Endothelial cell of umbilical vein (primary cell): Measurements from ENCODE around the gene ZNF385B. TPM values are rescaled to one million over a fixed set of nuclear protein-coding genes. Genes with fewer than 3 reads are reported as not detected.

Experiments
- BruUV-seq: library from RNA; stranded (reverse); fragments of 400-500 nt; replicated peaks from 2 replicates; lab custom pipeline; 2021; lab: Mats Ljungman, UMichigan
- CTCF ChIA-PET: fragments of 300-600, 350-600 bp; sonication (Branson Sonifier 250); formaldehyde crosslinking; loops from one replicate; lab custom pipeline; 2021; ENCODE audit warnings: antibody characterized with exemption, inconsistent platforms; lab: Charles Lee
- POLR2A ChIA-PET: fragments of 300-600, 350-600 bp; sonication (Branson Sonifier 250); formaldehyde crosslinking; loops from one replicate; lab custom pipeline; 2021; ENCODE audit warnings: antibody characterized with exemption, inconsistent platforms; lab: Charles Lee
- DNase-seq: peaks from one replicate; pipeline ENCODE4 v3.0.0-alpha.2; 2011; ENCODE audit warnings: low read depth, low spot score
- FAIRE-seq: peaks from 2 replicates; lab custom pipeline; 2011; peaks lifted over from hg19 to GRCh38; lab: Jason Lieb, UNC
- H2AFZ ChIP-seq: 2 replicates; pipeline ENCODE4 v1.6.0; 2012; ENCODE audit warnings: low read depth, low read length, control low read depth, inconsistent platforms
- H3K27ac ChIP-seq: 2 replicates; pipeline ENCODE4 v1.5.1; 2011; ENCODE audit warnings: low read depth, mild to moderate bottlenecking, control low read depth, low read length, moderate library complexity; ENCODE audit not compliant: insufficient read depth
- H3K27me3 ChIP-seq, 2 experiments: 2 replicates each; pipeline versions ENCODE4 v1.6.0 to v1.6.1; 2011; ENCODE audit warnings: low read length in 2 of 2, mixed read lengths in 1 of 2; ENCODE audit not compliant: control insufficient read depth in 2 of 2, insufficient read depth in 2 of 2
- H3K36me3 ChIP-seq, 2 experiments: 2 replicates in 1 of 2; 3 replicates in 1 of 2; pipeline ENCODE4 v1.5.1; 2011; ENCODE audit warnings: low read length in 2 of 2, mild to moderate bottlenecking in 1 of 2, moderate library complexity in 1 of 2; ENCODE audit not compliant: control insufficient read depth in 2 of 2, insufficient read depth in 2 of 2; ENCODE audit errors: extremely low read depth in 1 of 2
- H3K4me1 ChIP-seq: 3 replicates; pipeline ENCODE4 v1.5.1; 2011; ENCODE audit warnings: mild to moderate bottlenecking, low read length; ENCODE audit not compliant: control insufficient read depth, insufficient read depth; ENCODE audit errors: extremely low read depth
- H3K4me2 ChIP-seq: 2 replicates; pipeline ENCODE4 v1.6.1; 2011; ENCODE audit warnings: low read length, control low read depth, mixed read lengths; ENCODE audit not compliant: insufficient read depth
- H3K4me3 ChIP-seq, 3 experiments: fragments of 200-600 bp in 1 of 3; sonication (generic), shearing (Covaris generic) in 1 of 3; replicated peaks in 1 of 3; 2 replicates each; pipeline ENCODE4 v1.5.1; 2011 to 2016; ENCODE audit warnings: control low read depth in 3 of 3, low read length in 3 of 3, mild to moderate bottlenecking in 2 of 3, inconsistent platforms in 1 of 3, low read depth in 1 of 3, moderate library complexity in 1 of 3; ENCODE audit not compliant: insufficient read depth in 1 of 3
- H3K79me2 ChIP-seq: 2 replicates; pipeline ENCODE4 v1.6.0; 2012; ENCODE audit warnings: low read length, inconsistent platforms; ENCODE audit not compliant: control insufficient read depth, insufficient read depth
- H3K9ac ChIP-seq: replicated peaks from 2 replicates; pipeline ENCODE3; 2011; ENCODE audit warnings: low read length, control low read depth; ENCODE audit not compliant: insufficient read depth; ENCODE audit errors: extremely low read depth
- H3K9me1 ChIP-seq: replicated peaks from 3 replicates; pipeline ENCODE4 v1.6.0; 2011; ENCODE audit warnings: mild to moderate bottlenecking, low read length; ENCODE audit not compliant: control insufficient read depth, insufficient read depth; ENCODE audit errors: extremely low read depth
- H3K9me3 ChIP-seq: replicated peaks from 2 replicates; pipeline ENCODE4 v1.5.1; 2012; ENCODE audit warnings: low read length, inconsistent platforms; ENCODE audit not compliant: control insufficient read depth, insufficient read depth
- H4K20me1 ChIP-seq: replicated peaks from 2 replicates; pipeline ENCODE3; 2011; ENCODE audit warnings: mild to moderate bottlenecking, low read length; ENCODE audit not compliant: control insufficient read depth, insufficient read depth; ENCODE audit errors: extremely low read depth
- EZH2 ChIP-seq: IDR thresholded peaks from 2 replicates; pipeline ENCODE4 v1.6.1; 2012; ENCODE audit warnings: borderline replicate concordance, low read depth, mild to moderate bottlenecking, moderate library complexity, low read length, inconsistent platforms; ENCODE audit not compliant: severe bottlenecking
- FOS ChIP-seq: IDR thresholded peaks from 2 replicates; pipeline ENCODE4 v1.6.1; 2011; ENCODE audit warnings: mild to moderate bottlenecking, low read length, moderate library complexity, borderline replicate concordance; ENCODE audit not compliant: insufficient read depth
- GATA2 ChIP-seq: IDR thresholded peaks from 2 replicates; pipeline ENCODE4 v1.7.0; 2011; ENCODE audit warnings: low read depth, mild to moderate bottlenecking, moderate library complexity, mixed read lengths, low read length; ENCODE audit not compliant: insufficient read length, insufficient read depth
- JUN ChIP-seq: IDR thresholded peaks from 2 replicates; pipeline ENCODE4 v1.6.1; 2011; ENCODE audit warnings: borderline replicate concordance, low read depth; ENCODE audit not compliant: insufficient read length, insufficient read depth
- MYC ChIP-seq: IDR thresholded peaks from one replicate; pipeline ENCODE4 v1.6.1; 2011; ENCODE audit warnings: mild to moderate bottlenecking, low read depth, low read length
- POLR2A ChIP-seq: IDR thresholded peaks from 2 replicates; pipeline ENCODE4 v1.6.1; 2012; ENCODE audit warnings: low read depth, mild to moderate bottlenecking, control low read depth, low read length
- POLR2AphosphoS5 ChIP-seq: IDR thresholded peaks from 2 replicates; pipeline ENCODE4 v1.6.1; 2012; ENCODE audit warnings: low read depth, mild to moderate bottlenecking, control low read depth, low read length, moderate library complexity; ENCODE audit not compliant: insufficient read depth
- dilution Hi-C: fragments of 300-500 bp; cut with MboI; formaldehyde crosslinking; loops from one replicate; pipeline ENCODE4 v1.15.0; 2019; ENCODE audit warnings: low sequenced_read_pairs; ENCODE audit not compliant: extremely low pct_ligation_motif_present
- intact Hi-C: fragments of 100-400 bp; cut with micrococcal nuclease; formaldehyde crosslinking; loops from one replicate; pipeline ENCODE4 v1.10.0; 2022
- polyA plus RNA-seq, 4 experiments: library from polyadenylated mRNA; depleted of rRNA in 3 of 4; stranded (reverse) in 3 of 4; unstranded in 1 of 4; fragments of >200 nt; gene quantifications; 2 replicates each; pipeline versions ENCODE4 v1.2.1 to v1.2.3, GENCODE V29; 2011 to 2012; ENCODE audit warnings: missing spikeins in 1 of 4
- total RNA-seq: library from RNA; stranded (reverse); gene quantifications from 2 replicates; pipeline ENCODE4 v1.2.3, GENCODE V29; 2021
- TF ChIP-seq, protein P1 (sequence below), 2 donors: IDR thresholded peaks; 1 replicate in 1 of 2; 2 replicates in 1 of 2; pipeline ENCODE4 v1.5.1; 2011; ENCODE audit warnings: low read length in 2 of 2, mild to moderate bottlenecking in 2 of 2, moderate library complexity in 2 of 2, control low read depth in 1 of 2, inconsistent platforms in 1 of 2, low read depth in 1 of 2; ENCODE audit not compliant: insufficient read depth in 1 of 2; ENCODE audit errors: extremely low read depth in 1 of 2
- TF ChIP-seq, protein P2 (sequence below): IDR thresholded peaks from 2 replicates; pipeline ENCODE4 v1.6.1; 2011; ENCODE audit not compliant: insufficient read depth, insufficient read length

The ZNF385B gene
- total and polyA plus RNA-seq, 2 donors (not counting 3 experiments of a cell fraction or from before 2014, with no cell fraction given), result not detected

DNA sequence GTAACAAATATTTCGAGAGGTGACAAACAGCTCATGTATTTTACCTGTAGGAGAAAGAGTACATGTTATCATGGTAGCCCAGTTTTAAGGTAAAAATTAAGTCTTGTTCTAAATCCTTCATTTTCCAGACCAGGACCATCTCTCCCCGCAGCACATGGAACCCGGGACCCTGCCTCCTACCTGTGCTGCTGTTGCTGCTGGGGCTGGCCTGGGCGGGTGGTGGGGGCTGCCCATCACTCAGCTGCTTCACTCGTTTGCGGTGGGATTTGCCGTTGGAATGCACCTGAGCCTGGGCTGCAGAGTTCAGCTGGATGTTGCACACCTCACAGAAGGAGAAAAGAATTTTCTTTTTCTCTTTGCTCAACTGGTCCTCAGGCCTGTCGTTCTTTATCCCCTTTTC lies 92.1 kb downstream of the ZNF385B start:
- no peak overlapping the region for H3K4me3 ChIP-seq
- H3K4me1 ChIP-seq, result no peaks in the 10 kb centered on the region
- H2AFZ ChIP-seq, result no peak overlapping the region
- no peaks in the 10 kb centered on the region for H3K27me3 ChIP-seq
- no peak overlapping the region for H3K9ac ChIP-seq
- POLR2A ChIA-PET, result no interaction called here
- H3K27ac ChIP-seq, result no peak overlapping the region
- H3K4me2 ChIP-seq, result no peak overlapping the region
- H4K20me1 ChIP-seq, result no peaks in the 10 kb centered on the region
- intact Hi-C loops (no loop called here), dilution Hi-C loops (no loop called here)
- H3K9me1 ChIP-seq, result no peaks in the 10 kb centered on the region
- TF ChIP-seq EZH2 (no peak), POLR2AphosphoS5 (no peak), JUN (no peak), POLR2A (no peak), GATA2 (no peak), MYC (no peak), FOS (no peak)
- TF ChIP-seq, protein P1, sequence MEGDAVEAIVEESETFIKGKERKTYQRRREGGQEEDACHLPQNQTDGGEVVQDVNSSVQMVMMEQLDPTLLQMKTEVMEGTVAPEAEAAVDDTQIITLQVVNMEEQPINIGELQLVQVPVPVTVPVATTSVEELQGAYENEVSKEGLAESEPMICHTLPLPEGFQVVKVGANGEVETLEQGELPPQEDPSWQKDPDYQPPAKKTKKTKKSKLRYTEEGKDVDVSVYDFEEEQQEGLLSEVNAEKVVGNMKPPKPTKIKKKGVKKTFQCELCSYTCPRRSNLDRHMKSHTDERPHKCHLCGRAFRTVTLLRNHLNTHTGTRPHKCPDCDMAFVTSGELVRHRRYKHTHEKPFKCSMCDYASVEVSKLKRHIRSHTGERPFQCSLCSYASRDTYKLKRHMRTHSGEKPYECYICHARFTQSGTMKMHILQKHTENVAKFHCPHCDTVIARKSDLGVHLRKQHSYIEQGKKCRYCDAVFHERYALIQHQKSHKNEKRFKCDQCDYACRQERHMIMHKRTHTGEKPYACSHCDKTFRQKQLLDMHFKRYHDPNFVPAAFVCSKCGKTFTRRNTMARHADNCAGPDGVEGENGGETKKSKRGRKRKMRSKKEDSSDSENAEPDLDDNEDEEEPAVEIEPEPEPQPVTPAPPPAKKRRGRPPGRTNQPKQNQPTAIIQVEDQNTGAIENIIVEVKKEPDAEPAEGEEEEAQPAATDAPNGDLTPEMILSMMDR (IDR thresholded peaks at IDR 0.05; ENCODE audit: extremely low read depth in 1 of 2, insufficient read depth in 1 of 2, low read depth in 1 of 2, low read length in 2 of 2), result no peak
- TF ChIP-seq, protein P2, sequence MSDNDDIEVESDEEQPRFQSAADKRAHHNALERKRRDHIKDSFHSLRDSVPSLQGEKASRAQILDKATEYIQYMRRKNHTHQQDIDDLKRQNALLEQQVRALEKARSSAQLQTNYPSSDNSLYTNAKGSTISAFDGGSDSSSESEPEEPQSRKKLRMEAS, result no peak
- CTCF ChIA-PET, result no interaction called here
- no peak for DNase-seq
- H3K9me3 ChIP-seq, result no peaks in the 10 kb centered on the region
- no TSS peak for BruUV-seq
- no peaks in the 10 kb centered on the region for H3K36me3 ChIP-seq
- no peak for FAIRE-seq
- H3K79me2 ChIP-seq, result no peaks in the 10 kb centered on the region
